Right ventricle myocardium inferior (tissue), 1 donor: ENCODE measurements around the gene CCDC167. TPM values are rescaled to one million over a fixed set of nuclear protein-coding genes. Genes with fewer than 3 reads are reported as not detected.

Experiments used
- ATAC-seq: fragments of 200-7000 bp; cut with Tn5 transposase; one replicate; pipeline ENCODE4 v1.9.1; 2020; ENCODE audit warnings: mild to moderate bottlenecking, moderate library complexity
- DNase-seq: peaks from one replicate; pipeline ENCODE4 v3.0.0; 2021; ENCODE audit errors: missing footprints
- intact Hi-C: fragments of 100-400 bp; cut with DNase I; formaldehyde crosslinking; loops from one replicate; pipeline ENCODE4 v1.11.0; 2022
- long read RNA-seq: library from polyadenylated mRNA; unstranded; transcript quantifications from one replicate; pipeline ENCODE4 v2.0.0, GENCODE V29; 2021
- total RNA-seq: library from RNA; stranded (reverse); fragmentation: NEBNext Ultra II Directional; extraction: Animal tissue kit (Norgen Biotek cat#: 25700); gene quantifications from one replicate; pipeline ENCODE4 v1.2.1, GENCODE V29; 2021
- donor health status: DM: no; HTN: yes; CAD: no; lungs with severe emphysema.

Gene CCDC167
- 27.1 TPM for total RNA-seq
- long read RNA-seq, transcript CCDC167-201 (4 exons, 619 nt), result major isoform, 13 of 13 reads
- long read RNA-seq, partial matches to known transcripts, result 0 of 13 reads
- long read RNA-seq, other reads (novel, unspliced or antisense), result 0 of 13 reads

DNA sequence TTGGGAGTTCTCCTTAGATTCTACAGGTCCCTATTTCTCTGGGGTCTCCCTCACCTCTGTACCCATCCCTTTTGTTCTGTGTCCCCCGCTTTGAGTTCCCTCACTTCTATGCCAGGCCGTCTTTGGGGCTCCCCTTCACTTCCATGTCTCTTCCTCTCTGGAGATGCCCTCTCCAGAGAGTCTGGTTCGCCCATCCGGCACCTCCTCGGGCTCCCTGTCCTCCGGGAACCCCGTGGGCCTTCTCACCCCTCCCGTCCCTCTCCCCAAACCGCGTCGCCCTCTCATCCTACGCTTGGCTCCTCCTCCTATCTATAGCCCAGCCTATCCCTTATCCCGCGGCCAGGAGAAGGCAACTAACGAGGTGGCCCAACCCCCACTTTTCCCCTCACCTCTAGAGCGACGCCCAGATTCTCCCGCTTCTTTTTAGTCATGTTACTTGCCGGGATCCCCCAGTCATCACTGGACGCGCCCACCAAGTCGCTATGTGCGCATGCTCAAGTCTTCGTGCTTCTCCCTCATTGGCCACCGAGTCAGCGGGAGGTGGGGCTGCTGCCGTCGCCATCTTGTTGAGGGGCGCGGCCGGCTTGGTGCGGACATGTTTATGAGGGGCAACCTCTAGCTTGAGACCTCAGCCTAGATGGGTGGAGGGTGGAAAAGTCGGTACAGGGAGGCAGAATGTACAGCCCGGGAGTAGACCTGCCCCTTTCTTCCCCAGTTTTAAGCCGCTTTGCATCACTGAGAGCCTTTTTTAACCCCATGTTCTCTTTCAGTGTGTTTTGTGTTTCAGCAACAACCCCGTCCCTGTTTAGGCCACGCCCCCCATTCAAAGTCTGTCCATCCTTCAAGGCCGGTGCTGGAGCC, at the start of gene CCDC167:
CCDC167 (minus strand) TSS at position 461 of the 861 bp plus-strand sequence; CDS start at position 431, 30 bp downstream.
- peak; percentile 98 for ATAC-seq
- intact Hi-C loops, result no loop called here

DNA sequence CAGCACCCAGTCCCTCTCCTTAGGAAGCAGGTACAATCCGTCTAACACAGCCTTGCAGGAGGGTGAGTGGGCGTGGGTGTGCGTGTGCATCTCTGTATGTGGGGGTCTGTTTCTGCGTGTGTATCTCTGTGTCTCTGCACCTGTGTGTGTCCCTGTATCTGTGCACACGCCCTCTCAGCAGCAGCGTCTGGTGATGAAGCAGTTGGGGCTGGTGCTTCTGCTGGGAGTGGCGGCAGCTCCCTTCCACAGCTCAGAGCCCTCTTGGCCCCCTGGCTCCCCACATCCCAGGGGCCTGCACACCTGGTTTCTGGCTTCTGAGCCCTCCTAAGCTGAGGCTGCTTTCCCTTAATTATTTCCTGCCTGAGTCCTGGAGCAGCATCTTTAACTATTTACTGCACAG, 49.5 kb upstream of the CCDC167 start:
- no peak for DNase-seq
- intact Hi-C loops, result no loop called here
- ATAC-seq, result no peak

More for the DNA sequence above, at the start of gene CCDC167:
- peak; percentile 97 for DNase-seq

DNA sequence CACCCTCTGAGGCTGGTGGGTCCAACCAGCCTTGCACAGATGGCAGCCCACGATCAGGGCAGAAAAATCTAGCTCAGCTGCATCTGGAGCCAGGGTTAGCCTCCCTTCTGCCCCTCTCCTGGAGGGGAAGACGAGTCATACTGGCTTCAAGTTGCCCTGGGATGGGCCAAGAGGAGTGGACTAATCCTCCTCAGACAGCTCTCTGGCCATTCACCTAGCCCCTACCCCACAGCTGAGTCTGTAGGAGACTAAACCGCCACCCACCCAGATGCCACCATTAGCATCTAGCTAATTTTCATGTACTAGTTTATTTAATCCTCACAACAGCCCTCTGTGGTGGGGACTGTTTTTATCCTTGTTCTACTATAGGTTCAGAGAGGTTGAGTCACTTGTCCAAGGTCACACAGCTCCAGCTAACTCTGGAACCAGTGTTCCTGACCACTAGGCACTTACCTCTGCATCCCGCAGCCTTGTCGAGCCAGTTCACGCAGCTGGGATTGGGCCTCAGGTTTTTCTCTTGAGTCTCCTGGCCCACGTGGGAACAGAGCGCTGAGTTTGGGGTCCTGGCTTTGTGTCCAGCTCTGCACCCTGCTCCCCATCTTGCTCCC, 48.5 kb upstream of the CCDC167 start:
- intact Hi-C loops, result no loop called here

DNA sequence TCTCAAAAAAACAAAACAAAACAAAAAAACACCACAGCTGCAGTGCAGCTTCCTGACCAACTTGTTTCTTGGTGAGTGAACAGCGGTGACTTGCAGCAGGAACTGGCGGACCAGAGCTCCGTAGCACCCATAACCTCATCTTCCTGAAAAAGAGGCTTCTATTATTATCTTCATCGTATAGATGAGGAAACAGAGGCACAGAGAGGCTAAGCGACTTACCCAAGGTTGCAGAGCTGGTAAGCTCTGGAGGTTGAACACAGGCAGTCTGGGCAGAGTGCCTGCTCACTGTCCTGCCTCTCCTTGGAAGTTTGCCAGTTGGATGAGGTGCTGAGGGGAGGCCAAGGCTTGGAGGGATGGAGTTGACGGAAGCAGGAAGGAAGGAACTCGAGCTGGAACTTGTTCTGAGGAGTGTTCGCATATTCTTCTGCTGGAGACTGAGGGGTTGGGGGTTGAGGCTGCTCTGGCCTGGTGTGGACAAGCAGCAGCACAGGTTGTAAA, 47.9 kb upstream of the CCDC167 start:
- DNase-seq, result no peak
- ATAC-seq, result no peak
- intact Hi-C loops, result no loop called here

More for the DNA sequence above, 48.5 kb upstream of the CCDC167 start:
- ATAC-seq (no peak), DNase-seq (no peak)

DNA sequence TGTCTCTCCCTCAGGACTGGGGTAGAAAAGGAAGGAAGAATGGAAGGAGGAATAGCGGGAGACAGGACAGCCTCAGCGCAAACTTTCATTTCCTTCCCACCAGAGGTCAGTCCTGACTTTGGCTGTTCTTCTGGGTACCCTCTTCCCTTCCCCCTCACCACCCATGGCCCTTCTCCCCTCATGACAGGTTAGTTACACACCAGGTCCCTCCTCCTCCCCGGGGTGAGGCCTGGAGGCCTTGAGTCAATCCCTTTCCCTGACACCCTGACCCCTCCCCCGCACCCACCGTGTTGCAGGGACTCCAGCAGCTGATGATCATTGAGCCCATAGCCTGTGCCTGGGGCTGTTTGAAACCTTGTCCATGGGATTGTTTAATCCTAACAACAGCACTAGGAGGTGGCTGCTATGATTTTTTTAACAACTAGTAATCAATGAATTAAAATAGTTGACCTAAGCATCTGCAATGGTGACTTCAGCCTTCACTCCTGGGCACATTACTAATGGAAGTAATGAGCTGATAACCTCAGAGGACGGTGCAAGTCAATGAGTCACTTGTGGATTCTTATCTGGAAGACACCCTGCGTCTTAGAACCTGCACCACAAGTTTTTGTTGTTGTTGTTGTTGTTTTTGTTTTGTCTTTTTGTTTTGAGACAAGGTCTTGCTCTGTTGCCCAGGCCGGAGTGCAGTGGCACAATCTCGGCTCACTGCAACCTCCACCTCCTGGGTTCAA, 46.6 kb upstream of the CCDC167 start:
- intact Hi-C loops, result no loop called here
- DNase-seq (no peak), ATAC-seq (no peak)

DNA sequence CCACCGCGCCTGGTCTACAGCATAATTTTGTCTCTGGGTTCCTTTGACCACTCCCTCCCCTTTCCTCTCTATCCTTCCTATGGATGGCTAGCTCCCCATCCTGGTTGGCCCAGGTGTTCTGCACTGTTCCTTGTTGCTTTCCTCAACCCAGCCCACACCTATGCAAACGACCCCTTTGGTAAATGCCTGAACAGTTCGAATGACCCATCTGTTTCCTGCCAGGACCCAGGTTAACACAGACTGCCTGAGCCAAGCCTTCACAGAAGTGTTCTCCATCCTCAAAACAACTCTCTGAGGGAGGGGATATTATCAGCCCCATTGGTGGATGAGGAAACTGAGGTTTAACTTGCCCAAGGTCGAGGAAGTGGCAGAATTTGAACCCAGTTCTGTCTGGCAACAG, 44.8 kb upstream of the CCDC167 start:
- ATAC-seq, result no peak
- intact Hi-C loops, result no loop called here

DNA sequence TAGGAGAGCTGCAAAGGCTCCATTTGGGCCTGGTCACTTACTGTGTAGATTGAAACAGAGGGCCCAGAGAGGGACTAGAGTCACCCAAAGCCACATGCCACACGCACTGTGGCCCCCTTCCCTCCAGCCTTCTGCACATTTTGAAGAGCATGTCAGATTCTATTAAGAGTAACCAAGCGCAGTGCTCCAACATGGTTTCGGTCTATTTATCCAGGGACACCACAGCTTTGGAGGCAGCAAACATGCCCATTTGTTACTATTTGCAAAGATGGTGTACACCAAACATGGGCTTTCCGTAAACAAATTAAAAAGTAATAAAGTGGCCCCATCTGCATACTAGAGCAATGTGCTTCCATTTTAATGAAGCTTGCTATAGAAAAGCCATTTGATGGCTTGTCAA, 43.7 kb upstream of the CCDC167 start:
- intact Hi-C loops, result no loop called here
- DNase-seq (no peak), ATAC-seq (no peak)

More for the DNA sequence above, 44.8 kb upstream of the CCDC167 start:
- DNase-seq, result no peak

DNA sequence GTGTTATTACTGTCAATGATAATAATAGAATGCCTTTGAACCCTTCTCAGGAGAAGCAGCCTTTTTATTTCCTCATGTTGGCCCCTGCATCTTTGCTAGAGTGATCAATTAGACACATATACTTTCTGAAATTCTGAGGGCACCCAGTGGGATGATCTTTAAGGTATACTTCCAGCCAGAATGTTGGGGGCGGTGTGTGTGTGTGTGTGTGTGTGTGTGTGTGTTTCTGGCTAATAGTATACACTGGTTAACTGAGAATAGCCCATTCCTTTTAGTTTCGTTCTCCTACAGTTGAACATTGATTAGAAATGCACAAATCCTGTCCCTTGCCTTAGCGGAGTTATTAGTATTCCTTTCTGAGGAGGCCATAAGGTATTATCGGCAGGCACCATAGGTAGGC, 41.7 kb upstream of the CCDC167 start:
- no peak for DNase-seq
- no peak for ATAC-seq
- intact Hi-C loops, result no loop called here

DNA sequence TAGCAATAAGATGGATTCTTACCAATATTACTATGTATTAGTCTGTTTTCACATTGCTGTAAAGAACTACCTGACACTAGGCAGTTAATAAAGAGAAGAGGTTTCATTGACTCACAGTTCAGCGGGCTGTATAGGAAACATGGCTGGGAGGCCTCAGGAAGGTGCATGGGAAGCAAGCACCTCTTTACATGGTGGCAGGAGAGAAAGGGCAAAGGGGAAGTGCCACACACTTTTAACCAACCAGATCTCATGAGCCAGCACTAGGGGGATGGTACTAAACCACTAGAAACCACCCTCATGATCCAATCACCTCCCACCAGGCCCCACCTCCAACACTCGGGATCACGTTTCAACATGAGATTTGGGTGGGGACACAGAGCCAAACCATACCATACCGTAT, 40.7 kb upstream of the CCDC167 start:
- ATAC-seq, result no peak
- intact Hi-C loops, result no loop called here
- no peak for DNase-seq

DNA sequence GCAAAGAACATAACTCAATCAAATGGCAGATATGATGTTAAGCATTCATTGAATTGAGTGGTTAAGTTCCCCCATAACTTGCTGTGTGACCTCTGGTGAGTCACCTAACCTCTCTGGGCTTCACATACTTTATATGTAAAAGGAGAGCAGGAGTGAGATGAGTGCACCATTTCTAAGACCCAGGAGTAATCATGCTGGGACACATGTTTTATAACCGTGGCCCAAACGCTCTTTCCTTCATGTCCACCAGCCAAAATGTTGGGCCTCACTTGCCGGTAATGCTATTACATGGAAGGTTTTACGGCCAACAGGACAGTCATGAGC, 40.3 kb upstream of the CCDC167 start:
- DNase-seq (no peak), ATAC-seq (no peak)
- intact Hi-C loops, result no loop called here

DNA sequence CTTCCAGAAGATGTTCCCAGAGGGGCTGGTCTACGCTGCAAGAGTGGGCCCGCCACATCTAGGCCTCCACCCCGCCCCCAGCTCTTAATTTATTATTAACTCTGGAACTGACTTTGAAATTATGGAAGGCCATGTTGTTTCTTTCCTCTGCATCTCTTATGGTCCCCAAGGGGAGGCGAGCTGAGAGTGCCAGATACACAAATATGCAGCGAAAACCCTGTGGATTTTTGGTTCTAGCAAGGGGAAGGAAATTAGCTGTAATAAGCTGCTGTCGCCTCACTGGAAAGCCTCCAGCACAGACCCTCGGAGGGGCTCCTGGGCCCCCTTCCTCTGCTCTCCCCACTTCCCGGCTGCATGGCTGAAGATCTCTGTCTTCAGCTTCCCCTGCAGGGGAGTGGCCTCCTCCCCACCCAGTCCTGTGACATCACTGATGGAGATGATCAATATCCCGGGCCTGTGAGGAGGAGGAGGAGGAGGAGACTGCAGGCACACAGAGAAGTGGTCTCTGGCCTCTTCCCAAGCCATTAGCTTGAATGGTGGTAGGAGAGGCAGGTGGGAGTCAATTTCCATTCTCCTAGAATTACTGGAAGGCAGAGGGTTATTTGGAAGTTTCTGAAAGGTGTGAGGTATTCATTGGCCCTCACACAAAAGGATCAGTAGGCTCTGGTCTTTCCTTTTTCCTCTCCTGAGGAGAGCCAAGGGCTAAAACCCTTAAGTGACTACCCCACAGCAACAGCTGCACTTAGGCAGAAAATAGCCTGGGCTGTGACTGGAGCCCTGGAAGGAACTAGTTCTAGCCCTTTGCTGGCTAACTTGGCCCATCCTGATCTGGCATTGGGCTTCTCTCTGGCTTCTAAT, 39.7 kb upstream of the CCDC167 start:
- DNase-seq (no peak), ATAC-seq (no peak)
- intact Hi-C loops, result no loop called here

DNA sequence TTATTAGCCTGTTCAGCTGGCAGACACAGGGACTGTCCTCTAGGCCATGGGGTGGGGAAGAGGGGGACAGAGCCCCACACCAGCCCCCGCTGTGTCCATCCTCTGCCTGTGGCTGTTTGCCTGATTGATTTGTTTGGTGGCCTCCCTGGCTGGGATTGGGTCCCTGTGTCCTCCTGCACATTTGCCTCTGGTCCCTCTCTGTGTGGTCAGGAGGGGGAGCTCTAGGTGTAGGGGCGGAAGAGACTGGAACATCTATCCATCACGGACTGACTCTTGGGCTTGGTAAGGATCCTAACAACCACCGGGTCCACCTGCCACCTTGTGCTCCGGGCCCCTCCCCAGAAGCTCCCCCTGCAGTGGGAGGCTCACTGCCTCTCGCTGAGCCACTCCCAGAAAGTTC, 38.4 kb upstream of the CCDC167 start:
- intact Hi-C loops, result no loop called here
- DNase-seq (no peak), ATAC-seq (no peak)

DNA sequence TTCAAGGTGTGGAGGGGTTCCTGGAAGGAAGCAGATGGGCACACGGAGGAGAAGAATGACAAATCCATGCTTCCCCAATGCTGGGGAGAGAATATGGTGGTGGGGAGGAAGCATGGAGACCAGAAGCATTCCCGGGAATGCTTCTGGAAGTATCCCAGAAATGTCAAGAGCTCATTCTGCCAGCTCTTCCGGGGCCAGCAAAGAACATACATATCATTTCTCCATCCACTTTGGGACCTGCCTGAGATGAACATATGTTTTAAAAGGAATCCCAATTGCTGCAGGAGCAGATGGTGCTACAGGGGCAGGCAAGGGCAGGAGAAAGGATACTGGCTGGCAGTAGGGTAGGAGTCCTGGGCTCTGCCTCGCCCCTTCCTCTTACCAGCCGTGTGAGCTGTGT, 37.9 kb upstream of the CCDC167 start:
- DNase-seq (no peak), ATAC-seq (no peak)
- intact Hi-C loops, result no loop called here

DNA sequence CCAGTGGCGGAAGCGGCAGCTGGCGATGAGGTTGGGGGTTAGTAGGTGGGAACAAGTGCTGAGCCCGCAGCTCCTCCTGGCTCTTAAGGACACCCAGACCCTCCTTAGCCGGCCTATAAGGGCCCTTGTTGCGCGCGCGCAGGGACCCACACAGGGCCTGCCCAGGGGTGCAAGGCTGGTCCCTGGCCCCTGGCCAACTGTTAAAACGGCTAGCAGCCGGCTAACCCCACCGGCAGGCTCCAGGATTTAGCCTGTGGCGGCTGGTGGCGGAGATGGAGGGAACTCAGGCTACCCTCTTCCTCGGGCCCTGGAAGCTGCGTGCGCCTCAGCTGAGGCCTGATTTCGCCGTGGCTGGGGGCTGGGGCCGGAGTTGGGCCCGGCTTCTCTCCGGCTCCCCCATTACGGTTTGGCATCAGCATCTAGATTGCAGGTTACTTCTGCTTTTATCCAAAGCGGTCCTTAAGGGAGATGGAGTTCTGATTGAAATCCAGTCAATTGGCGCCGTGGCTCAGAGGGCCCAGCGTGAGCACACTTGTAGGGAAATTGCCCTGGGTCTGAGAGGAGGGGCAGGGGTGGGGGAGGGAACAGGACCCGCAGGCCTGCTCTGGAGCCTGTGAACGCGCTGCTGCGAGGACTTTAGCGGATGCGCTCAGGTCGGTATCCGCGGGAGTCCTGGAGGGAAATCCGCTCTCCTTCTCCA, 36.9 kb upstream of the CCDC167 start:
- ATAC-seq (no peak), DNase-seq (peak; percentile 31)
- intact Hi-C loops, result no loop called here

DNA sequence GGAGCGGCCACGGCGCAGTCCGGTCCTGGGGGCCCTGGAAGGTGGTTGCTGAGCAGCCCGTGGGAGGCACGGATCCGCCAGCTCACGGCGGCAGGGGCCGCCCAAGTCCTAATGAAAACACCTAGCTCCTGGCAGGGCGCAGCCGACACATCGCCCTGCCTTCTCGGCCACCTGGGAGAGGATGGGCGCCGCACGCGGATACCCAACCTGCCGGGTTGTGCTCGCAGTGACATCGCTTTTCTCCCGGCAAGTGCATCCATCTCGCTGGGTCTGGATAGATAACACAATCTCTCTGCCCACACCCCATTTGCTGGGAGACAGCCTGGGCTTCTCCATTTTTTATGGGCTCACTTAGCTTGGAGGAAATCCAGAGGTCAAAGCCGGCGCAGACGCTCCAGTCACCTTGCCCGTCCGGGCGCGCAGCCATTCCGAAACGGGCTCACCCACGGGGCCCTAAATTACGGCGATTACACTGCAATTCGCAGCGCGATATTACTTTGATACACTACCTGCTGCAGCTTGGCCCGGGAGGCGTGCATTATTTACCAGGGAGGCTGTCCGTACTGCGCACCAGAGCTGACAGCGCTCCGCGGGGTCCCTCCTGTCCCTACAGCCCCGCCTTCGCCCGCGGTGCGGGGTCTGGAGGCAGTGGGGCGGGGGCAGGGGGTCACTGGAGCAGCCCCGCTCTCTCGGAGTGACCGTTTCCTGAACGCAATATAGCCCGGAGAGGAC, 36.2 kb upstream of the CCDC167 start:
- DNase-seq (no peak), ATAC-seq (peak; percentile 46)
- intact Hi-C loops, result no loop called here

DNA sequence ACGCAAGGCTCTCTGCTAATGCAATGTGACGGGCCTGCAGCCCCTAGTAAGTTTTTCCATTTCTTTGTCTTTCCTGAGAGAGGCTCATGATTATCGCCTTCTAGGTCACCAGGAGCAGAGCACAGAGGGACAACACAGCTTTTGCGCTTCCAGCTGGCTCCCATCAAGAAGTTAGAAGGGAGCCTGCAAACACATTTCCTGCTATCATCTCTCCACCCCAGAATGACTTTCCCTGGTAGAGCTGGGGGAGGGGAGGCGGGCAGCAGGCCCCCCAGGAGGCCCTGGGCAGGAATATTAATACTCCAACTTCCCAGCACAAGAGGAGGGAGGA, 35.7 kb upstream of the CCDC167 start:
- DNase-seq, result no peak
- ATAC-seq, result no peak
- intact Hi-C loops, result no loop called here

DNA sequence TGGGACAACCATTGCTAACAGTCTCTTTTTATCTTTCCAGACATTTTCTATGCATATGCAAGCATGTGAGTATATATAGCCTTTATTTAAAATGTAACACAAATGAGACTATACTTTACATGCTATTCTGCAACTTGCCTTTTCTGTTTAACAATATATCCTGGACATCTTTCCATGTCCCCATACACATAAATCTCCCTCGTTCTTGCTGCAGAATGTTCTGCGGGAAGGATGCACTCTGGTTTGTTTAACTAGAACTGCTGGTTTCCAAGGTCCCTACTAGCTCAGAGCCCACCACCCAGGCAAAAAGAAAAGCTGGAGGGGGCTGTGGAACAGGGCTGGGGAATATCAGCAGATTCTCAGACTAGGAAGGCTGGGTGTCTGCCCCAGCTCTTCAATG, 35.2 kb upstream of the CCDC167 start:
- intact Hi-C loops, result no loop called here
- DNase-seq (no peak), ATAC-seq (no peak)

DNA sequence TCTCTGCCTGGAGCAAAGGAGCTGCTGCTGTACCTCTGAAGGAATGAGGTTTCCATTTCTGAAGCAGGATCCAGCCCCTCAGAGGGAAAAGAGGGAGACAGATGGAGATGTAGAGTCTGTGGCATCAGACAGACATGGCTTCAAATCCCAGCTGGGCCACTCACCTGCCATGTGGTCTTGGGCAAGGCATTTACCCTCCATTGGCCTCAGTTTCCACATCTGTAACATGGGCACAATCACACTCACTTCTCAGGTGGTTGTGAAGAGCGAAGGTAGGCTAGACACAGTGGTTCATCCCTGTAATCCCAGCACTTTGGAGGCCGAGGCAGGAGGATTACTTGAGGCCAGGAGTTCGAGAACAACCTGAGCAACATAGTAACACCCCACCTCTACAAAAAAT, 32.4 kb upstream of the CCDC167 start:
- no peak for DNase-seq
- intact Hi-C loops, result no loop called here
- no peak for ATAC-seq
